Activated naive CD4-positive, alpha-beta T cell treated with anti-CD3 and anti-CD28 coated beads, Interleukin-2, amount 50 U/mL, for 72 hours (primary cell): ENCODE measurements around the gene USH1C. TPM values are rescaled to one million over a fixed set of nuclear protein-coding genes. Genes with fewer than 3 reads are reported as not detected.

Experiments used
- ATAC-seq, 2 donors: fragments of 150-1000 bp; cut with Tn5 transposase; 2 replicates each; pipeline ENCODE4 v1.10.0; 2021; ENCODE audit warnings: mild to moderate bottlenecking in 2 of 2, moderate library complexity in 2 of 2
- DNase-seq, 2 donors: peaks; one replicate each; pipeline ENCODE4 v3.0.0; 2021 to 2022; ENCODE audit warnings: low spot score in 2 of 2
- H3K27ac Mint-ChIP-seq, 2 donors: one replicate each; pipeline ENCODE4 v1.8.0; 2022; ENCODE audit warnings: mild to moderate bottlenecking in 2 of 2, mixed read lengths in 2 of 2
- H3K36me3 Mint-ChIP-seq, 2 donors: one replicate each; pipeline ENCODE4 v1.8.0; 2022; ENCODE audit warnings: mixed read lengths in 2 of 2
- H3K9me3 Mint-ChIP-seq, 2 donors: one replicate each; pipeline ENCODE4 v1.8.0; 2022; ENCODE audit warnings: mixed read lengths in 2 of 2
- total RNA-seq, 2 donors: library from RNA; stranded (reverse); gene quantifications; one replicate each; pipeline ENCODE4 v1.2.3, GENCODE V29; 2022

Gene USH1C
- total RNA-seq, 2 donors from 2014 or later: not detected

- no peak for ATAC-seq
These were observed 21.6 kb downstream of the USH1C start for GRCh38 chr11:17522655-17523054.

GRCh38 chr11:17521106-17521900, 22.9 kb downstream of the USH1C start:
- ATAC-seq: no peak
- Mint-ChIP-seq H3K36me3 (no peaks in the 10 kb centered on the region), H3K9me3 (no peaks in the 10 kb centered on the region), H3K27ac (no peak overlapping the region)
- no peak for DNase-seq

More at GRCh38 chr11:17522655-17523054, 21.6 kb downstream of the USH1C start:
- Mint-ChIP-seq H3K9me3 (no peaks in the 10 kb centered on the region), H3K27ac (no peak overlapping the region), H3K36me3 (no peaks in the 10 kb centered on the region)
- DNase-seq: no peak

- H3K36me3 Mint-ChIP-seq: no peaks in the 10 kb centered on the region
- H3K9me3 Mint-ChIP-seq: no peaks in the 10 kb centered on the region
- DNase-seq (no peak), ATAC-seq (no peak)
- no peak overlapping the region for H3K27ac Mint-ChIP-seq
These were observed 24.9 kb downstream of the USH1C start for GRCh38 chr11:17519061-17519885.

GRCh38 chr11:17518366-17518765, 25.9 kb downstream of the USH1C start:
- Mint-ChIP-seq H3K27ac (no peak overlapping the region), H3K9me3 (no peaks in the 10 kb centered on the region), H3K36me3 (no peaks in the 10 kb centered on the region)
- DNase-seq: no peak
- no peak for ATAC-seq

- ATAC-seq (no peak), DNase-seq (no peak)
- no peaks in the 10 kb centered on the region for H3K36me3 Mint-ChIP-seq
- H3K9me3 Mint-ChIP-seq: no peaks in the 10 kb centered on the region
- H3K27ac Mint-ChIP-seq: no peak overlapping the region
These were observed 27.0 kb downstream of the USH1C start for GRCh38 chr11:17517186-17517585.

GRCh38 chr11:17516551-17517150, 27.6 kb downstream of the USH1C start:
- Mint-ChIP-seq H3K27ac (peak overlapping the region in 1 of 2 donors; percentile 79), H3K36me3 (no peaks in the 10 kb centered on the region), H3K9me3 (no peaks in the 10 kb centered on the region)
- DNase-seq (no peak), ATAC-seq (no peak)

GRCh38 chr11:17515443-17516176, 28.6 kb downstream of the USH1C start:
- DNase-seq (no peak), ATAC-seq (no peak)
- Mint-ChIP-seq H3K36me3 (no peaks in the 10 kb centered on the region), H3K27ac (no peak overlapping the region), H3K9me3 (no peaks in the 10 kb centered on the region)

- ATAC-seq (no peak), DNase-seq (no peak)
- H3K9me3 Mint-ChIP-seq: no peaks in the 10 kb centered on the region
- H3K27ac Mint-ChIP-seq: no peak overlapping the region
- no peaks in the 10 kb centered on the region for H3K36me3 Mint-ChIP-seq
These were observed 29.7 kb downstream of the USH1C start for GRCh38 chr11:17514476-17514875.

- ATAC-seq (no peak), DNase-seq (no peak)
- Mint-ChIP-seq H3K36me3 (no peaks in the 10 kb centered on the region), H3K9me3 (no peaks in the 10 kb centered on the region), H3K27ac (no peak overlapping the region)
These were observed 30.4 kb downstream of the USH1C start for GRCh38 chr11:17513853-17514252.

GRCh38 chr11:17512101-17512500, 32.1 kb downstream of the USH1C start:
- no peaks in the 10 kb centered on the region for H3K9me3 Mint-ChIP-seq
- DNase-seq (no peak), ATAC-seq (no peak)
- H3K36me3 Mint-ChIP-seq: no peaks in the 10 kb centered on the region
- peak overlapping the region in 1 of 2 donors; percentile 12 for H3K27ac Mint-ChIP-seq

- no peak for DNase-seq
- H3K9me3 Mint-ChIP-seq: no peaks in the 10 kb centered on the region
- H3K36me3 Mint-ChIP-seq: no peaks in the 10 kb centered on the region
- H3K27ac Mint-ChIP-seq: peak overlapping the region in 1 of 2 donors; percentile 12
- ATAC-seq: no peak
These were observed 32.6 kb downstream of the USH1C start for GRCh38 chr11:17511571-17511970.

GRCh38 chr11:17510507-17511206, 33.6 kb downstream of the USH1C start:
- H3K36me3 Mint-ChIP-seq: no peaks in the 10 kb centered on the region
- ATAC-seq: no peak
- H3K9me3 Mint-ChIP-seq: no peaks in the 10 kb centered on the region
- H3K27ac Mint-ChIP-seq: no peak overlapping the region
- DNase-seq: no peak

GRCh38 chr11:17508791-17509190, 35.4 kb downstream of the USH1C start:
- ATAC-seq (no peak), DNase-seq (no peak)
- Mint-ChIP-seq H3K36me3 (no peaks in the 10 kb centered on the region), H3K9me3 (no peaks in the 10 kb centered on the region), H3K27ac (no peak overlapping the region)

- ATAC-seq (no peak), DNase-seq (no peak)
- Mint-ChIP-seq H3K36me3 (no peaks in the 10 kb centered on the region), H3K9me3 (no peaks in the 10 kb centered on the region), H3K27ac (no peak overlapping the region)
These were observed 35.9 kb downstream of the USH1C start for GRCh38 chr11:17508306-17508705.

- no peak for DNase-seq
- Mint-ChIP-seq H3K36me3 (no peaks in the 10 kb centered on the region), H3K9me3 (no peaks in the 10 kb centered on the region), H3K27ac (no peak overlapping the region)
- no peak for ATAC-seq
These were observed 36.4 kb downstream of the USH1C start for GRCh38 chr11:17507773-17508172.

- ATAC-seq: peak in 1 of 2 donors; percentile 27
- Mint-ChIP-seq H3K27ac (no peak overlapping the region), H3K9me3 (no peaks in the 10 kb centered on the region)
These were observed 37.3 kb downstream of the USH1C start for GRCh38 chr11:17506942-17507341.

More at GRCh38 chr11:17506942-17507341, 37.3 kb downstream of the USH1C start:
- DNase-seq: no peak
- no peaks in the 10 kb centered on the region for H3K36me3 Mint-ChIP-seq
